HepG2 (cell line): ENCODE data around the gene TBC1D10B. TPM values are rescaled to one million over a fixed set of nuclear protein-coding genes. Genes with fewer than 3 reads are reported as not detected.

Source experiments
- ARID2 ChIP-seq: sonication (generic); formaldehyde crosslinking; IDR thresholded peaks from 2 replicates; pipeline ENCODE4 v1.8.1; 2022; ENCODE audit warnings: mild to moderate bottlenecking, missing genetic modification reagents, borderline replicate concordance
- ATRX ChIP-seq: sonication (generic); formaldehyde crosslinking; IDR thresholded peaks from 2 replicates; pipeline ENCODE4 v1.4.0; 2020; ENCODE audit warnings: missing genetic modification reagents, borderline replicate concordance
- GFI1 ChIP-seq: sonication (generic); formaldehyde crosslinking; IDR thresholded peaks from 2 replicates; pipeline ENCODE4 v1.5.0; 2020; ENCODE audit warnings: missing genetic modification reagents, mild to moderate bottlenecking, borderline replicate concordance
- JDP2 ChIP-seq: sonication (generic); formaldehyde crosslinking; IDR thresholded peaks from 2 replicates; pipeline ENCODE4 v1.8.1; 2022; ENCODE audit warnings: missing genetic modification reagents, borderline replicate concordance
- MEF2D ChIP-seq: sonication (generic); formaldehyde crosslinking; IDR thresholded peaks from 2 replicates; pipeline ENCODE4 v1.5.1; 2020; ENCODE audit warnings: mild to moderate bottlenecking, missing genetic modification reagents
- NCOA1 ChIP-seq: sonication (generic); formaldehyde crosslinking; IDR thresholded peaks from 2 replicates; pipeline ENCODE4 v1.9.0; 2021; ENCODE audit warnings: missing genetic modification reagents
- SMC3 ChIP-seq: IDR thresholded peaks from 2 replicates; pipeline ENCODE4 v1.6.1; 2011; ENCODE audit warnings: low read length, improper control_type of control experiment
- SP1 ChIP-seq, 2 experiments: fragments of 450-650 bp in 1 of 2; sonication (generic) in 1 of 2; formaldehyde crosslinking in 1 of 2; IDR thresholded peaks; 2 replicates each; pipeline versions ENCODE4 v1.4.0 to v1.6.1; 2016 to 2020; ENCODE audit warnings: missing genetic modification reagents in 1 of 2
- TFDP2 ChIP-seq: sonication (generic); formaldehyde crosslinking; IDR thresholded peaks from 2 replicates; pipeline ENCODE4 v1.4.0; 2020; ENCODE audit warnings: missing genetic modification reagents
- TP53 ChIP-seq: sonication (generic); formaldehyde crosslinking; conservative IDR thresholded peaks from 2 replicates; pipeline ENCODE4 v1.4.0; 2020; ENCODE audit warnings: missing genetic modification reagents
- ZBTB33 ChIP-seq: sonication (generic); formaldehyde crosslinking; IDR thresholded peaks from 2 replicates; pipeline ENCODE4 v1.4.0; 2020; ENCODE audit warnings: missing genetic modification reagents
- ZNF17 ChIP-seq: sonication (generic); formaldehyde crosslinking; IDR thresholded peaks from 2 replicates; pipeline ENCODE4 v1.5.0; 2020; ENCODE audit warnings: mild to moderate bottlenecking, missing genetic modification reagents
- ZNF577 ChIP-seq: sonication (generic); formaldehyde crosslinking; IDR thresholded peaks from 2 replicates; pipeline ENCODE4 v1.4.0; 2020; ENCODE audit warnings: mild to moderate bottlenecking, low read depth, missing genetic modification reagents, borderline replicate concordance
- ZNF629 ChIP-seq: sonication (generic); formaldehyde crosslinking; conservative IDR thresholded peaks from 2 replicates; pipeline ENCODE4 v1.5.0; 2020; ENCODE audit warnings: missing genetic modification reagents
- ZZZ3 ChIP-seq: sonication (generic); formaldehyde crosslinking; IDR thresholded peaks from 2 replicates; pipeline ENCODE4 v1.4.0; 2020; ENCODE audit warnings: missing genetic modification reagents, mild to moderate bottlenecking, borderline replicate concordance
- polyA plus RNA-seq, 8 experiments: library from polyadenylated mRNA; depleted of rRNA in 3 of 8; stranded (reverse) in 7 of 8; unstranded in 1 of 8; fragments of >200 nt; fragmentation: Illumina TruSeq in 4 of 8; extraction: Trizol in 4 of 8; gene quantifications; 2 replicates each; pipeline versions ENCODE4 v1.2.1 to v1.2.3, GENCODE V29; 2011 to 2016; ENCODE audit warnings: low read depth in 4 of 8, missing spikeins in 1 of 8, mixed read lengths in 1 of 8; ENCODE audit not compliant: insufficient read depth in 1 of 8
- total RNA-seq, 5 experiments: library from RNA; depleted of rRNA; stranded (reverse); fragments of >200 nt; fragmentation: Illumina TruSeq; extraction: Trizol; gene quantifications; 2 replicates each; pipeline ENCODE4 v1.2.3, GENCODE V29; 2016; ENCODE audit warnings: low read depth in 1 of 5
- TF ChIP-seq, protein P1 (sequence below): sonication (generic); formaldehyde crosslinking; IDR thresholded peaks from 2 replicates; pipeline ENCODE4 v1.8.0; 2022; ENCODE audit warnings: missing genetic modification reagents, mild to moderate bottlenecking, borderline replicate concordance
- TF ChIP-seq, protein P2 (sequence below): sonication (generic); formaldehyde crosslinking; IDR thresholded peaks from 2 replicates; pipeline ENCODE4 v1.4.0; 2020; ENCODE audit warnings: missing genetic modification reagents

TBC1D10B gene
- total and polyA plus RNA-seq, 2 of the 13 experiments (the other 11 are each of a cell fraction or from before 2014, with no cell fraction given) = 15.7 to 24.8 TPM

GRCh38 chr16:30409125-30410060 lies 39.1 kb upstream of the TBC1D10B start (continued):
- no peak; the same call in 1 of the 2 replicates for TF ChIP-seq ZNF629
- no peak for TF ChIP-seq ATRX (CRISPR knock-in tag)
- TF ChIP-seq TP53 (CRISPR knock-in tag) = no peak
- TF ChIP-seq SP1 (IDR thresholded peaks at IDR 0.05) = no peak
- peak; percentile 39 for TF ChIP-seq SP1 (CRISPR knock-in tag; IDR thresholded peaks at IDR 0.05)
- TF ChIP-seq ZNF577 (CRISPR knock-in tag) = no peak
- TF ChIP-seq SMC3 = peak; percentile 95
- TF ChIP-seq MEF2D (CRISPR knock-in tag) = peak; percentile 75; the same call in 1 of the 2 replicates
- TF ChIP-seq ZZZ3 (CRISPR knock-in tag) = no peak
- TF ChIP-seq NCOA1 (CRISPR knock-in tag) = 0 out of 2 replicates have a peak, but pooled peaks have one; percentile 40
- no peak for TF ChIP-seq ZNF17 (CRISPR knock-in tag)
- TF ChIP-seq JDP2 = no peak
- TF ChIP-seq ZBTB33 (CRISPR knock-in tag) = peak; percentile 79
- peak; percentile 74; the same call in 1 of the 2 replicates for TF ChIP-seq GFI1 (CRISPR knock-in tag)
- TF ChIP-seq, protein P1, sequence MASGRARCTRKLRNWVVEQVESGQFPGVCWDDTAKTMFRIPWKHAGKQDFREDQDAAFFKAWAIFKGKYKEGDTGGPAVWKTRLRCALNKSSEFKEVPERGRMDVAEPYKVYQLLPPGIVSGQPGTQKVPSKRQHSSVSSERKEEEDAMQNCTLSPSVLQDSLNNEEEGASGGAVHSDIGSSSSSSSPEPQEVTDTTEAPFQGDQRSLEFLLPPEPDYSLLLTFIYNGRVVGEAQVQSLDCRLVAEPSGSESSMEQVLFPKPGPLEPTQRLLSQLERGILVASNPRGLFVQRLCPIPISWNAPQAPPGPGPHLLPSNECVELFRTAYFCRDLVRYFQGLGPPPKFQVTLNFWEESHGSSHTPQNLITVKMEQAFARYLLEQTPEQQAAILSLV (CRISPR knock-in tag) = peak; percentile 70; the same call in 1 of the 2 replicates
- TF ChIP-seq, protein P2, sequence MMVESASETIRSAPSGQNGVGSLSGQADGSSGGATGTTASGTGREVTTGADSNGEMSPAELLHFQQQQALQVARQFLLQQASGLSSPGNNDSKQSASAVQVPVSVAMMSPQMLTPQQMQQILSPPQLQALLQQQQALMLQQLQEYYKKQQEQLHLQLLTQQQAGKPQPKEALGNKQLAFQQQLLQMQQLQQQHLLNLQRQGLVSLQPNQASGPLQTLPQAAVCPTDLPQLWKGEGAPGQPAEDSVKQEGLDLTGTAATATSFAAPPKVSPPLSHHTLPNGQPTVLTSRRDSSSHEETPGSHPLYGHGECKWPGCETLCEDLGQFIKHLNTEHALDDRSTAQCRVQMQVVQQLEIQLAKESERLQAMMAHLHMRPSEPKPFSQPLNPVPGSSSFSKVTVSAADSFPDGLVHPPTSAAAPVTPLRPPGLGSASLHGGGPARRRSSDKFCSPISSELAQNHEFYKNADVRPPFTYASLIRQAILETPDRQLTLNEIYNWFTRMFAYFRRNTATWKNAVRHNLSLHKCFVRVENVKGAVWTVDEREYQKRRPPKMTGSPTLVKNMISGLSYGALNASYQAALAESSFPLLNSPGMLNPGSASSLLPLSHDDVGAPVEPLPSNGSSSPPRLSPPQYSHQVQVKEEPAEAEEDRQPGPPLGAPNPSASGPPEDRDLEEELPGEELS (CRISPR knock-in tag) = 0 out of 2 replicates have a peak, but pooled peaks have one; percentile 17
- no peak for TF ChIP-seq ARID2 (CRISPR knock-in tag)
- TF ChIP-seq TFDP2 (CRISPR knock-in tag) = no peak; the same call in 1 of the 2 replicates
